Tibial nerve (tissue), 4 donors: Measurements from ENCODE around the gene SPATA33.

Experiments
- CTCF ChIP-seq, 5 experiments: fragments of 200-600 bp in 3 of 5; fragments of 450-650 bp in 2 of 5; sonication (generic) in 3 of 5; IDR thresholded peaks; one replicate each; pipeline ENCODE4 v1.5.1; 2016 to 2019; ENCODE audit warnings: antibody characterized with exemption in 5 of 5, mild to moderate bottlenecking in 3 of 5, moderate library complexity in 2 of 5
- EP300 ChIP-seq, 2 donors: sonication (generic); formaldehyde crosslinking; IDR thresholded peaks; one replicate each; pipeline ENCODE4 v1.6.1; 2017; ENCODE audit warnings: antibody characterized with exemption in 2 of 2, mild to moderate bottlenecking in 1 of 2

DNA sequence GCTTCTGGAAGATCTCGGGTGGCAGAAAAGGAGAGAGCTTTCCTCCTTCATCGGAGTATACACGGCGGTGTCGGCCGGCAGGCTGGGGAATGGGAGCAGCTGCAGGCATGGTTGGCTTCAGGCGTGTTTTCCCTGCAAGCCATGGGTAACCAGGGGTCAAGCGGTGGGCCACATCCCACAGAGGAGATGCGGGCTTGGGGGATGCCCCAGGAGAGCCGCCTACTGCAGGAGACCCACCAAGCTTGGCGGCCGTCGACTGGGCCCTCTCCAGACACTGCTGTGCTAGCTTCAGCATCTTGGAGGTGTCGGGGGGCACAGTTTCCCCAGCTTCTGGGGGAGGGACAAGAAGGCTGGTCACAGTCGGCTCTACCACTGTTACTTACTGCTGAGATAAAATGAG lies 58.9 kb downstream of the SPATA33 start:
- TF ChIP-seq CTCF (IDR thresholded peaks at IDR 0.05) (no peak), EP300 (IDR thresholded peaks at IDR 0.05) (no peak)
